HG03064 (cell line): ENCODE measurements around the gene MALSU1.
"Not testable (repeated sequence)": the region's sequence is repeated elsewhere in the genome, so short reads cannot be mapped to it uniquely, and the experiment has no call there.

Experiments used
- ATAC-seq: cut with Tn5 transposase; IDR thresholded peaks from one replicate; pipeline ENCODE4 v1.9.1; 2021; ENCODE audit warnings: low read depth; ENCODE audit not compliant: unreplicated experiment

The MALSU1 gene

DNA sequence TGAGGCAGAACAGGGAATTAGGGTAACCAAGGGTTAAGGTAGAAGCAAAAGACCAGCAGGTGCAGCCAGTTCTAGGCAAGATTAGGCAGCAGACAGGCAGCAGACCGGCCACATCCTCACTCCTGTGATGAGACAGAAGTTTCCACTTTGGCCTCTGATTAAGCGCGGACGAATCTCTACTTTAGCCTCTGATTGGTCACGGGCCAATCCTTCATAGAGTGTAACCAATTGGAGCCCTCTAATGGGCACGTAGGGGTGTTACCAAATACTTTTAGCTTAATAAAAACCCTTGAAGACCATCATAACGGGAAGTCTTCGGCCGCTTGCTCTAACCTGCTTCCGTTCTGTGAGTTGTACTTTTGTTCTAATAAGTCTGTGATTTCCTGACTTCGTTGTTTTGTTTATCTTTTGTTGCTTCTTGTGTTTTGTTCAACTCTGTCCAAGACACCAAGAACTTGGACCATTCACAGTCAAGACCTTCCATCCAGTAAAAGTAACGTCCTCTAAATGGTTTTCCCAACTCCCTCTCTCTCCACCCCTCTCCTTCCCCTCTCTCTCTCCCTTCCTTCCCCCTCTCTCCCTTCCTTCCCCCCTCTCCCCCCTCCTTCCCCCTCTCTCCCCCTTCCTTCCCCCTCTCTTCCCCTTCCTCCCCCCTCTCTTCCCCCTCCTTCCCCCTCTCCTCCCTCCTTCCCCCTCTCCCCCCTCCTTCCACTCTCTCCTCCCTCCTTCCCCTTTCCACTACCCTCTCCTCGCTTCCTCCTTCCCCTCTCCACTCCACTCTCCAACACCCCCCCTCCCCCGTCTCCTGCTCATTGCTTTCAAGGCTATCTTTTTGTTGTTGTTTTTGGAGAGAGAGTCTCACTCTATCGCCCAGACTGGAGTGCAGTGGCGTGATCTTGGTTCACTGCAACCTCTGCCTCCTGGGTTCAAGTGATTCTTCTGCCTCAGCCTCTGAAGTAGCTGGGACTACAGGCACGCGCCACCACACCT lies 13.2 kb upstream of the MALSU1 start:
- no peak for ATAC-seq

- no peak for ATAC-seq
Measured at GRCh38 chr7:23287612-23288011, 11.5 kb upstream of the MALSU1 start.

GRCh38 chr7:23290993-23291392 lies 8.1 kb upstream of the MALSU1 start:
- ATAC-seq, result no peak

- ATAC-seq, result no peak
Measured at GRCh38 chr7:23291957-23292560, 7.1 kb upstream of the MALSU1 start.

DNA sequence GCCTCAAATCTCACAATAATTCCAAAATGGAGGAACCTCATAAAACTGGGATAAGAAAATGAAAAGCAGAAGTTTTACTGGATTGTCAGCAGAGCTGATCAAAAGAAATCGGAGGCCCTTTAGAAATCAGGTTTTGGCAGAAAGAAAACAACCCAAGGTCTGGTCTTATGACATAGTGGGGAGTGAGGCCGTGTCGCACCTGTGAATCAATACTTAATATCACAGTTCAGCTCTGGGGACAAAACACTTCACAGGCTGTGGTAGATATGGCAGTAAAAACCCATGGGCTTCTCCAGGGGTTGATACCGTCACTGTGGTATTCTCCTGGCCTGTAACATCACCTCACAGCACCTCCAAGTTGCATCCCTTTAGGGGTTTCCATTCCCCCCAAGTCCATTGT lies 6.5 kb upstream of the MALSU1 start:
- ATAC-seq, result no peak

DNA sequence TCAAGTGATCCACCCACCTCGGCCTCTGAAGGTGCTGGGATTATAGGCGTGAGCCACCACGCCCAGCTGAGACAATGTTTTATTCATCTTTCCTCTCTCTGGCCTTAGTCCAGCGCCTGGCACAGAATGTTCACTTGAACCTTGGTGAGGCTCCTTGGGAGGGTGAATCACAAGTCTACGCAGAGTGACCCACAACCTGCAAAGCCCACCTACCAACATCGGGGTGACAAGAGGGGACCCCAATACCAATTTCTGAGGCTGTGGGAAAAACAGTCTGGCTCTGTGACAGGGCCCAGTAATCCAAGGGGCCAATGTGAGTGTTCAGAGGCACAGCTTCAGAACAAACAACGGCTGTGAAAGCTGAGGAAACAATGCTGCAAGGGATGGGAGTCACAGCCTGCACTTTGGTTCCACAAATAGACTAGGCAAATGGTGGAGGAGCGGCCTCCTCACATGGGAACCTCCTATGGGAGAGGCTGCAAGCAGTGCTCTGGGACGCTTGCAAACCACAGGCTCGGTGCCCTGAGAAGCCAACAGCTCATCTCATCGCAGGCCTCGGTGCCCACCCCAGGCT lies 5.6 kb upstream of the MALSU1 start:
- ATAC-seq, result no peak

GRCh38 chr7:23294549-23295400 lies 4.4 kb upstream of the MALSU1 start:
- no peak for ATAC-seq

DNA sequence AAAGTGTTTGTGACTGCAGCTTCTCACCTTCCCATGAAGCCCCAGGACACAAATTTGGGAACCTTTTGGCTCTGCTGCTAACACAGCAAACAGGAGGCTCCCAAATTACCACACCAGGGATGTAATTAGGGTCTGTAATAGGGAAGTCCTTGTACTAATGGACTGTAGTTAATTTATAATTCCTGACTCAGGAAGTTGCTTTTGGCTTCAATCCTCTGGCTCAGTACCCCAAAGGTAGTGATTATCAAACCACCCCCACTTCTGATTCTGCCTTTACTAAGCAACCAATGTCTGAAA lies 3.8 kb upstream of the MALSU1 start:
- no peak for ATAC-seq

DNA sequence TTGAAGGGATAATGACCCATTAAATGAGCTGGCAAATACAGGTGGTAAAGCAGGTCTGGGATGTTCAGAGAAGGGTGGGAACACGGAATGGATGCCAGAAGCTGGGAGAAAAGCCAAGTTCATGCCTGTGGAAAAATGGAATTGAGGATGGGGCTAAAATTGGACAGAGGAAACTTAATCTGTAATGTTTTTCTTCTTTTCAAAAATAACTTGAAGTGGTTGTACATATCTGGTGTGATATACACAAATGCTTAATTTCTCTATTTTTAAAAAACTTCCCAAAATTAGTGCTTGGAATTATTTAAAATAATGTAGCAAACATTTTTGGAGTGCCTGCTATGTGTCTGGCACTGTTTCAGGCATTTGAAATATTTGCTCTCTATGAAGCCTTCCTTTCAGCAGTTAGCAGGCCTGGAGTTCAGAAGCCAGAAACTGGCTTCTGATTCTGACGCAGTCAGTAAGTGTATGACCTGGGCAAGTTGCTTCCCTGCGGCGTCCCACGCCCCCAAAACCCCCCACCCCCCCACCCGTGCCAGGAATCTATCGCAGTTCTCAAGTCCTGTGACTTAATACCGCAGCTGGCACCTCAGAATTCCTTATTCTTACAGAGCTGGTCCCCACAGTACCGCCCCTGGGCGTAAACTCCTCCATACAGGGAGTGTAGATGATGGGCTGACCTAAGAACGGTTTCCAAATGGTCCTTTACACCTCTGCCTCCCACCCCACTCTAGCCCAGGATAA lies 828 bp upstream of the MALSU1 start:
- ATAC-seq, result no peak

- ATAC-seq, result peak; percentile 6
Measured at GRCh38 chr7:23299770-23300300, 696 bp downstream of the MALSU1 start.

- no peak for ATAC-seq
Measured at GRCh38 chr7:23306936-23307521, 7.9 kb downstream of the MALSU1 start.

GRCh38 chr7:23308754-23309153 lies 9.6 kb downstream of the MALSU1 start:
- ATAC-seq, result no peak

DNA sequence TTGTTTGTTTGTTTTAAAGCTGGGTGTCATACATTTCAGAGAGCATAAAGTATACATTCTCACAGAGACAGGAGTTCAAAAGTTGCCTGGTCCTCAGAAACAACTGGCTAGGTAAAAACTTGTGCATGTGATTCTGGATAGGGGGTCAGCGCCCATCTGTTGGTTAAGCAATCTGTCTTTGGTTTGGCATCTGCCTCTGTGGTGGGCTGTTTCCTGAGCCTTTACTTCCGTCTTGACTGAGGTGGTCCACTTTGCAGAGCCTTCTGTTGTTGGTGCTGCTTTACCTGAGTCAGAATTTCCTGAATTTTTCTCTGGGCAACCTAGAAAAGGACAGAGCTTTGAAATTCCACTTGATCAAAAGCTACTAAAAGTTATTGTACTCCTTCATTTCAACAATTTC lies 13.0 kb downstream of the MALSU1 start:
- not testable (repeated sequence) for ATAC-seq

- ATAC-seq, result no peak
Measured at GRCh38 chr7:23315366-23315765, 16.2 kb downstream of the MALSU1 start.

DNA sequence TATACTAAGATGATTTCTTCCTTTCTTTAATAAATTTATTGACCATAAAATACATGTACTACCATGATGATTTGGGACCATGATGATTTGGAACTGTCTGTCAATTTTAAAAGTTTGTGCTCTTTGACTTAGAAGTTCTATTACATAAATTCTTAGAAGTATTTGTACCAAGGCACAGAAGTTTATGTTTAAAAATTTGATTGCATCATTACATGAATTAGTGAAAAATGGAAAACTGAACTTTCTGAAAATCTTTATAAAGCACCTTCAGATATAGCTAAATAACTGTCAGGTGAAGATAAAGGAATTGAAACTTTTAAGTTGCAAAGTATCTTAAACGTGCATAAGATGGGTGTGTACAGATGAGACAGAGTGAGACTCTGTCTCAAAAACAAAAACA lies 32.0 kb downstream of the MALSU1 start:
- no peak for ATAC-seq

- ATAC-seq, result no peak
Measured at GRCh38 chr7:23332193-23332592, 33.1 kb downstream of the MALSU1 start.

- no peak for ATAC-seq
Measured at GRCh38 chr7:23332910-23333612, 33.9 kb downstream of the MALSU1 start.

GRCh38 chr7:23333671-23334246 lies 34.6 kb downstream of the MALSU1 start:
- no peak for ATAC-seq
